Measurements from ENCODE around the gene SSNA1.

DNA sequence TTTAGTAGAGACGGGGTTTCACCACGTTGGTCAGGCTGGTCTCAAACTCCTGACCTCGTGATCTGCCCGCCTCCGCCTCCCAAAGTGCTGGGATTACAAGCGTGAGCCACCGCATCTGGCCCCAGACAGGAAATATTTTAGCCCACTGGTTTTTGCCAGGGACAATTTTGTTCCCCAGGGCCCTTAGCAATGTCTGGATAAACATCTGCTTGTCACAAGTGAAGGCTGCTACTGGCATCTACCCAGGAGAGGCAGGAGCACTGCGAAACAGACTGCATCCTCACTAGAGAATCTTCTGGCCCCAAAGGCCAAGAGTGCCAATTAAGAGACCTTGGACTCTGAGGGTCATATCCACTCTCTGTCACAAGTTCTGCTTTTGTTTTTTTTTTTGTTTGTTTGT is 14.5 kb downstream of the SSNA1 start:
- TF ChIP-seq, protein P1, sequence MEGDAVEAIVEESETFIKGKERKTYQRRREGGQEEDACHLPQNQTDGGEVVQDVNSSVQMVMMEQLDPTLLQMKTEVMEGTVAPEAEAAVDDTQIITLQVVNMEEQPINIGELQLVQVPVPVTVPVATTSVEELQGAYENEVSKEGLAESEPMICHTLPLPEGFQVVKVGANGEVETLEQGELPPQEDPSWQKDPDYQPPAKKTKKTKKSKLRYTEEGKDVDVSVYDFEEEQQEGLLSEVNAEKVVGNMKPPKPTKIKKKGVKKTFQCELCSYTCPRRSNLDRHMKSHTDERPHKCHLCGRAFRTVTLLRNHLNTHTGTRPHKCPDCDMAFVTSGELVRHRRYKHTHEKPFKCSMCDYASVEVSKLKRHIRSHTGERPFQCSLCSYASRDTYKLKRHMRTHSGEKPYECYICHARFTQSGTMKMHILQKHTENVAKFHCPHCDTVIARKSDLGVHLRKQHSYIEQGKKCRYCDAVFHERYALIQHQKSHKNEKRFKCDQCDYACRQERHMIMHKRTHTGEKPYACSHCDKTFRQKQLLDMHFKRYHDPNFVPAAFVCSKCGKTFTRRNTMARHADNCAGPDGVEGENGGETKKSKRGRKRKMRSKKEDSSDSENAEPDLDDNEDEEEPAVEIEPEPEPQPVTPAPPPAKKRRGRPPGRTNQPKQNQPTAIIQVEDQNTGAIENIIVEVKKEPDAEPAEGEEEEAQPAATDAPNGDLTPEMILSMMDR (IDR thresholded peaks at IDR 0.05): no peak
- no peak for TF ChIP-seq POLR2A (IDR thresholded peaks at IDR 0.05)
